ENCODE results near the gene TTC34. TPM values are rescaled to one million over a fixed set of nuclear protein-coding genes. Genes with fewer than 3 reads are reported as not detected.

The TTC34 gene
- total and polyA plus RNA-seq, 7 donors: under 0.01 to 0.83 (median 0.56) TPM; not detected in 1

DNA sequence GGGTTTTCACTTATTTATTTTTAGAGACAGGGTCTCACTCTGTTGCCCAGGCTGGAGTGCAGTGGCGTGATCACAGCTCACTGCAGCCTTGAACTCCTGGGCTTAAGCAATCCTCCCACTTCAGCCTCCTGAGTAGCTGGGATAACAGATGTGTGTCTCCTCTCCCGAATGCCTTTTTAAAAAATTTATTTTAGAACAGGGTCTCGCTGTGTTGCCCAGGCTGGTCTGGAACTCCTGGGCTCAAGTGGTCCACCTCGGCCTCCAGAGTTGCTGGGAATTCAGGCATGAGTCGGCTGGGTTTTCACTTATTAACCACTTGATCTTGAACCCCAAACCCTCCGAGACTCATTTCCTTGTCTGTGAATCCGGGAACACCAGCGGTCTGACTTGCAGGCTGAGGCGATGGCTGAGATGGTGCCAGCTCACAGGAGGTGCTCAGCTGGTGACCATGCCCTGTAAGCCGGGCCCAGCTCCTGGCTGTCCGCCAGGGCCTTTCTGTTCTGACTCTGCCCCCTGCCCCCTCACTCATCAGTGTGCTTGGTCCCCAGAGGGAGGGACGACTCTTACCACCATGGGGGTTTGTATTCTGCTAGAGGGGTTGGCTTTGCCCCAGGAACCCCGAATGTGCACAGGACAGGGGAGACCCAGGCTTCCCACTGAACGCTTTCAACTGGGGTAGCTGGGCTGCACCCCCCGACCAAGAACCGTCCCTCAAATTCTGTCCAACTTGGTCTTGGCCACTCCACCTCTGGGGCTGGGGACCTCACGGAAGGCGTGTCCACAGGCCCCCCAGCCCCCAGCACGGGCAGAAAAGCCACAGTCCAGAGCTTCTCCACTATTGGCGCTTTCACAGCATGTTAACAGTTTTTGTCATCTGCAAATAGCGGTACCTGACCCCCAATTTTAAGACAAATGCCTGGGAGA is 191.2 kb downstream of the TTC34 start:
- Histone ChIP-seq H3K27ac (no peak overlapping the region), H3K4me1 (peaks cover 0 to 11% (median 4%) of the 10 kb centered on the region in 4 donors), H3K36me3 (no peaks in the 10 kb centered on the region), H3K9me3 (peaks cover 0 to 7% (median 2%) of the 10 kb centered on the region in 4 donors), H3K27me3 (peaks cover 0 to 56% (median 19%) of the 10 kb centered on the region in 3 donors), H3K4me3 (no peak overlapping the region)
- DNase-seq: peak; percentile 66
- intact Hi-C loops (cut with DNase I): no loop called here
- TF ChIP-seq CTCF (IDR thresholded peaks at IDR 0.05): no peak
- TF ChIP-seq POLR2A (IDR thresholded peaks at IDR 0.05): no peak
- no peak for TF ChIP-seq POLR2AphosphoS5 (IDR thresholded peaks at IDR 0.05)
- no peak for TF ChIP-seq EP300 (IDR thresholded peaks at IDR 0.05)
- 64 to 76% methylated on average over 21 of the region's 21 CpGs for WGBS, 2 donors

GRCh38 chr1:2609319-2610035 is 192.0 kb downstream of the TTC34 start:
- 89 to 91% methylated on average over 34 of the region's 34 CpGs for WGBS, 2 donors
- Histone ChIP-seq H3K9me3 (peaks cover 0 to 5% (median 0%) of the 10 kb centered on the region in 4 donors), H3K27me3 (peaks cover 0 to 64% (median 19%) of the 10 kb centered on the region in 3 donors), H3K36me3 (no peaks in the 10 kb centered on the region), H3K4me3 (no peak overlapping the region), H3K4me1 (peaks cover 0 to 11% (median 4%) of the 10 kb centered on the region in 4 donors), H3K27ac (no peak overlapping the region)
- intact Hi-C loops (cut with DNase I): no loop called here
- no peak for TF ChIP-seq POLR2AphosphoS5 (IDR thresholded peaks at IDR 0.05)
- no peak for TF ChIP-seq CTCF (IDR thresholded peaks at IDR 0.05)
- no peak for TF ChIP-seq EP300 (IDR thresholded peaks at IDR 0.05)
- TF ChIP-seq POLR2A (IDR thresholded peaks at IDR 0.05): no peak
- DNase-seq: no peak

DNA sequence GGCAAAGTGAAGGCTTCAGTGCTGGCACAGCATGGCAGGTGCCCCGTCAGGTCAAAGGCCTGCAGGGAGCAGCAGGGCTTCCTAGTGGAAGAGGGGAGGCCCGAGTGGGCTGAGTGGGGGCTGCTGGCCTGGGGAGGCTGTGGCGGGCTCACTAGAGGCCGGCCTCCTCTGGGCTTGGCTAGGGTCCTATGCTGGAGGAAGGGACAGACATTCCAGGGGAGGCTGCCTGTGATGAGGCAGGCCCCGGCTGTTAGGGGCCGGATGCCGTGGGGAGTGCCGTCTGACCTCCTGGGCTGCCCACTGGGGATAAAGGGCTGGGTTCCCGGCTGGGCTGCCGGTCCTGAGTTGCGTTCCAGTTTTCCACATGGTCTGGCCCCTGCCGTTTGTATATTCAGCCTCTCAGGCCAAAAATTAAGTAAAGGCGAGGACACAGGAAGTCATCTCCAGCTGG is 193.8 kb downstream of the TTC34 start:
- 75 to 79% methylated on average over 13 of the region's 13 CpGs for WGBS, 2 donors
- TF ChIP-seq CTCF (IDR thresholded peaks at IDR 0.05): no peak
- TF ChIP-seq POLR2AphosphoS5 (IDR thresholded peaks at IDR 0.05): no peak
- TF ChIP-seq POLR2A (IDR thresholded peaks at IDR 0.05): no peak
- TF ChIP-seq EP300 (IDR thresholded peaks at IDR 0.05): no peak
- Histone ChIP-seq H3K36me3 (no peaks in the 10 kb centered on the region), H3K27me3 (peaks cover 0 to 70% (median 19%) of the 10 kb centered on the region in 3 donors), H3K4me3 (no peak overlapping the region), H3K4me1 (peaks cover 0 to 11% (median 4%) of the 10 kb centered on the region in 4 donors), H3K27ac (no peak overlapping the region), H3K9me3 (no peaks in the 10 kb centered on the region)
- DNase-seq: peak; percentile 82
- intact Hi-C loops (cut with DNase I): no loop called here

DNA sequence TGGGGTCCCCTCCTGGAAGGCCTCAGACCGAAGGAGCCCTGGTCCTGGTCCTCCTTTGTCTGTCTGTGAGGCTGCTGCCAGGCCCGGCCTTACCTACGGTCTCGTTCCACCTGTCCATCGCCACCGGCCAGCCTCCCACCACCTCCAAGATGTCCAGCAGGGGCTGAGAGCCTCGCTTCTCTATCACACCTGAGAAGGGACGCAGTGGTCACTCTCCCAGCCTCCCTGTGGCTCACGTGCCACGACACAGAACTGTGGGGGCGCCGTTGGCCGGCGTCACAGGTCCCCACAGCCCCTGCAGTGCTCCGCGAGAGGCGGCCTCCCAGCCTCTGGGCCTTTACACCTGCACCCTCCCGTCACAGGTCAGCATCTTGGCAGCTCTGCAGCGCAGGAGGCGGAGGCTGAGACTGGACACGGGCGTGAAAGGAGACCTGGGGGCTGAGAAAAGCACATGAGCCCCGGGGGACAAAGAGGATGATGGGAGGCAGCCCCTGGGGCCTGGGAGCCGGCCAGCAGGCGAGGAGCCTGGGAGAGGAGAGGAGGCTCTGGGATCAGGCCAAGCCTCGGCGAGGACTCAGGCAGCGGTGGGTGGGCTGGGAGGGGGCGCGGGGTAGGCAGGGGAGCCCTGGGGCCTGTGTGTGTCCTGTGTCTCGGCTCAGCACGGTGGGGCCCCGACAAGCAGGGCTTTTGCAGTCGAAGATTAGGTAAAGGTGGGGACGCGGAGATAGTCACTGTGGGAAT is 194.4 kb downstream of the TTC34 start:
- peaks cover 0 to 70% (median 18%) of the 10 kb centered on the region in 3 donors for H3K27me3 ChIP-seq

More for the DNA sequence above, 194.4 kb downstream of the TTC34 start:
- Histone ChIP-seq H3K36me3 (no peaks in the 10 kb centered on the region), H3K4me1 (peaks cover 0 to 11% (median 4%) of the 10 kb centered on the region in 4 donors), H3K4me3 (no peak overlapping the region), H3K9me3 (no peaks in the 10 kb centered on the region), H3K27ac (no peak overlapping the region)
- 83 to 89% methylated on average over 36 of the region's 36 CpGs for WGBS, 2 donors
- TF ChIP-seq CTCF (IDR thresholded peaks at IDR 0.05) (no peak), POLR2AphosphoS5 (IDR thresholded peaks at IDR 0.05) (no peak), EP300 (IDR thresholded peaks at IDR 0.05) (no peak), POLR2A (IDR thresholded peaks at IDR 0.05) (no peak)
- DNase-seq: no peak
- intact Hi-C loops (cut with DNase I): no loop called here

All from sigmoid colon (tissue), 7 donors.